Central memory CD8-positive, alpha-beta T cell (primary cell): ENCODE data around the gene UBE2U.

Experiments
- ATAC-seq: fragments of 150-1000 bp; cut with Tn5 transposase; replicated peaks from 2 replicates; pipeline ENCODE4 v1.10.0; 2022; ENCODE audit warnings: mild to moderate bottlenecking, moderate FRiP score, moderate number of reproducible peaks; ENCODE audit not compliant: poor library complexity, severe bottlenecking; ENCODE audit errors: extremely low read depth
- DNase-seq, 2 donors: peaks; one replicate each; pipeline ENCODE4 v3.0.0; 2021; ENCODE audit warnings: low spot score in 2 of 2
- H3K27ac Mint-ChIP-seq: one replicate; pipeline ENCODE4 v1.8.0; 2022; ENCODE audit warnings: low read depth, mild to moderate bottlenecking, moderate library complexity, mixed read lengths
- H3K27me3 Mint-ChIP-seq: one replicate; pipeline ENCODE4 v1.8.0; 2022; ENCODE audit warnings: mixed read lengths
- H3K36me3 Mint-ChIP-seq: one replicate; pipeline ENCODE4 v1.8.0; 2022; ENCODE audit warnings: mild to moderate bottlenecking, moderate library complexity, mixed read lengths; ENCODE audit not compliant: insufficient read depth
- H3K4me1 Mint-ChIP-seq: one replicate; pipeline ENCODE4 v1.8.0; 2022; ENCODE audit warnings: mixed read lengths
- H3K4me3 Mint-ChIP-seq: one replicate; pipeline ENCODE4 v1.8.0; 2022; ENCODE audit warnings: mild to moderate bottlenecking, moderate library complexity, mixed read lengths
- H3K9me3 Mint-ChIP-seq: one replicate; pipeline ENCODE4 v1.8.0; 2022; ENCODE audit warnings: mixed read lengths

UBE2U gene

GRCh38 chr1:64287071-64287470, 83.6 kb downstream of the UBE2U start:
- H3K36me3 Mint-ChIP-seq = no peaks in the 10 kb centered on the region
- no peak overlapping the region for H3K27ac Mint-ChIP-seq
- no peaks in the 10 kb centered on the region for H3K9me3 Mint-ChIP-seq
- no peak overlapping the region for H3K4me3 Mint-ChIP-seq
- peaks cover 47% of the 10 kb centered on the region for H3K27me3 Mint-ChIP-seq
- no peak for ATAC-seq
- H3K4me1 Mint-ChIP-seq = no peaks in the 10 kb centered on the region
- no peak for DNase-seq

GRCh38 chr1:64290420-64290819, 87.0 kb downstream of the UBE2U start:
- H3K4me3 Mint-ChIP-seq = no peak overlapping the region
- H3K9me3 Mint-ChIP-seq = no peaks in the 10 kb centered on the region
- no peak overlapping the region for H3K27ac Mint-ChIP-seq
- peaks cover 65% of the 10 kb centered on the region for H3K27me3 Mint-ChIP-seq
- H3K36me3 Mint-ChIP-seq = no peaks in the 10 kb centered on the region
- no peak for DNase-seq
- H3K4me1 Mint-ChIP-seq = no peaks in the 10 kb centered on the region
- ATAC-seq = no peak

GRCh38 chr1:64291931-64292330, 88.5 kb downstream of the UBE2U start:
- no peak overlapping the region for H3K27ac Mint-ChIP-seq
- peaks cover 69% of the 10 kb centered on the region for H3K27me3 Mint-ChIP-seq
- no peaks in the 10 kb centered on the region for H3K4me1 Mint-ChIP-seq
- no peak for ATAC-seq
- H3K4me3 Mint-ChIP-seq = no peak overlapping the region
- no peaks in the 10 kb centered on the region for H3K9me3 Mint-ChIP-seq
- no peak for DNase-seq
- H3K36me3 Mint-ChIP-seq = no peaks in the 10 kb centered on the region

- Mint-ChIP-seq H3K36me3 (no peaks in the 10 kb centered on the region), H3K9me3 (no peaks in the 10 kb centered on the region), H3K27ac (no peak overlapping the region), H3K4me1 (no peaks in the 10 kb centered on the region), H3K4me3 (no peak overlapping the region), H3K27me3 (peaks cover 74% of the 10 kb centered on the region)
- ATAC-seq (no peak), DNase-seq (no peak)
Observed at GRCh38 chr1:64292399-64292798, 89.0 kb downstream of the UBE2U start.

GRCh38 chr1:64293820-64294219, 90.4 kb downstream of the UBE2U start:
- Mint-ChIP-seq H3K4me3 (no peak overlapping the region), H3K36me3 (no peaks in the 10 kb centered on the region), H3K9me3 (no peaks in the 10 kb centered on the region), H3K27me3 (peaks cover 87% of the 10 kb centered on the region), H3K4me1 (no peaks in the 10 kb centered on the region), H3K27ac (no peak overlapping the region)
- ATAC-seq = no peak
- DNase-seq = no peak

GRCh38 chr1:64295136-64295535, 91.7 kb downstream of the UBE2U start:
- no peaks in the 10 kb centered on the region for H3K36me3 Mint-ChIP-seq
- H3K4me3 Mint-ChIP-seq = no peak overlapping the region
- no peaks in the 10 kb centered on the region for H3K9me3 Mint-ChIP-seq
- peaks cover 82% of the 10 kb centered on the region for H3K27me3 Mint-ChIP-seq
- no peaks in the 10 kb centered on the region for H3K4me1 Mint-ChIP-seq
- H3K27ac Mint-ChIP-seq = no peak overlapping the region
- no peak for ATAC-seq
- DNase-seq = no peak

- no peaks in the 10 kb centered on the region for H3K36me3 Mint-ChIP-seq
- H3K27ac Mint-ChIP-seq = no peak overlapping the region
- no peaks in the 10 kb centered on the region for H3K4me1 Mint-ChIP-seq
- ATAC-seq (no peak), DNase-seq (no peak)
- H3K9me3 Mint-ChIP-seq = no peaks in the 10 kb centered on the region
- no peak overlapping the region for H3K4me3 Mint-ChIP-seq
- peaks cover 82% of the 10 kb centered on the region for H3K27me3 Mint-ChIP-seq
Observed at GRCh38 chr1:64295561-64295960, 92.1 kb downstream of the UBE2U start.

GRCh38 chr1:64296459-64296858, 93.0 kb downstream of the UBE2U start:
- Mint-ChIP-seq H3K4me1 (no peaks in the 10 kb centered on the region), H3K36me3 (no peaks in the 10 kb centered on the region), H3K9me3 (no peaks in the 10 kb centered on the region), H3K27ac (no peak overlapping the region), H3K27me3 (peaks cover 75% of the 10 kb centered on the region), H3K4me3 (no peak overlapping the region)
- no peak for DNase-seq
- no peak for ATAC-seq

GRCh38 chr1:64302194-64302593, 98.8 kb downstream of the UBE2U start:
- Mint-ChIP-seq H3K4me3 (no peak overlapping the region), H3K9me3 (no peaks in the 10 kb centered on the region), H3K36me3 (no peaks in the 10 kb centered on the region), H3K27ac (no peak overlapping the region), H3K27me3 (peaks cover 30% of the 10 kb centered on the region), H3K4me1 (no peaks in the 10 kb centered on the region)
- no peak for ATAC-seq
- DNase-seq = no peak

- Mint-ChIP-seq H3K36me3 (no peaks in the 10 kb centered on the region), H3K27me3 (peaks cover 22% of the 10 kb centered on the region), H3K4me1 (no peaks in the 10 kb centered on the region), H3K27ac (no peak overlapping the region), H3K9me3 (no peaks in the 10 kb centered on the region), H3K4me3 (no peak overlapping the region)
- ATAC-seq = no peak
- no peak for DNase-seq
Observed at GRCh38 chr1:64302971-64303370, 99.5 kb downstream of the UBE2U start.

- Mint-ChIP-seq H3K4me1 (no peaks in the 10 kb centered on the region), H3K4me3 (no peak overlapping the region), H3K9me3 (no peaks in the 10 kb centered on the region), H3K36me3 (no peaks in the 10 kb centered on the region), H3K27me3 (peaks cover 19% of the 10 kb centered on the region), H3K27ac (no peak overlapping the region)
- DNase-seq = no peak
- ATAC-seq = no peak
Observed at GRCh38 chr1:64304823-64305222, 101.4 kb downstream of the UBE2U start.

- Mint-ChIP-seq H3K9me3 (no peaks in the 10 kb centered on the region), H3K4me1 (no peaks in the 10 kb centered on the region), H3K27ac (no peak overlapping the region), H3K36me3 (no peaks in the 10 kb centered on the region), H3K4me3 (no peak overlapping the region), H3K27me3 (peaks cover 20% of the 10 kb centered on the region)
- ATAC-seq = no peak
- DNase-seq = no peak
Observed at GRCh38 chr1:64308866-64309265, 105.4 kb downstream of the UBE2U start.

- Mint-ChIP-seq H3K27me3 (peaks cover 20% of the 10 kb centered on the region), H3K36me3 (no peaks in the 10 kb centered on the region), H3K4me3 (no peak overlapping the region), H3K4me1 (no peaks in the 10 kb centered on the region), H3K9me3 (no peaks in the 10 kb centered on the region), H3K27ac (no peak overlapping the region)
- no peak for DNase-seq
- ATAC-seq = no peak
Observed at GRCh38 chr1:64309431-64309831, 106.0 kb downstream of the UBE2U start.

GRCh38 chr1:64310760-64311159, 107.3 kb downstream of the UBE2U start:
- ATAC-seq (no peak), DNase-seq (no peak)
- Mint-ChIP-seq H3K9me3 (no peaks in the 10 kb centered on the region), H3K27me3 (peaks cover 20% of the 10 kb centered on the region), H3K36me3 (peaks cover 1% of the 10 kb centered on the region), H3K27ac (no peak overlapping the region), H3K4me1 (no peaks in the 10 kb centered on the region), H3K4me3 (no peak overlapping the region)
